IPS DF 6.9 (cell line): Measurements from ENCODE around the gene THAP8.

Experiments
- DNase-seq: peaks from one replicate; pipeline ENCODE4 v3.0.0-alpha.2; 2013; ENCODE audit warnings: low read depth, low spot score
- H3K27ac ChIP-seq: one replicate; pipeline ENCODE4 v1.5.1; 2013; ENCODE audit warnings: low read length, control low read depth
- H3K27me3 ChIP-seq: 2 replicates; pipeline ENCODE4 v1.6.1; 2013; ENCODE audit warnings: mild to moderate bottlenecking, low read length; ENCODE audit not compliant: control insufficient read depth, insufficient read depth
- H3K36me3 ChIP-seq: 2 replicates; pipeline ENCODE4 v1.6.1; 2013; ENCODE audit warnings: low read length; ENCODE audit not compliant: control insufficient read depth, insufficient read depth
- H3K4me1 ChIP-seq: 2 replicates; pipeline ENCODE4 v1.6.1; 2013; ENCODE audit warnings: low read length; ENCODE audit not compliant: control insufficient read depth, insufficient read depth
- H3K4me3 ChIP-seq: 2 replicates; pipeline ENCODE4 v1.5.1; 2013; ENCODE audit warnings: mild to moderate bottlenecking, low read length
- H3K9me3 ChIP-seq: 2 replicates; pipeline ENCODE4 v1.6.1; 2013; ENCODE audit warnings: low read length, inconsistent platforms; ENCODE audit not compliant: control insufficient read depth, insufficient read depth
- WGBS: extraction: QIAGEN DNeasy Blood & Tissue Kit; methylation state at CpG from one replicate; pipeline ENCODE4 v1.1.7; 2013; ENCODE audit warnings: mixed read lengths, missing lambda C conversion rate; ENCODE audit not compliant: insufficient read length, insufficient coverage; 5-methylcytosine and 5-hydroxymethylcytosine counted together

THAP8 gene

DNA sequence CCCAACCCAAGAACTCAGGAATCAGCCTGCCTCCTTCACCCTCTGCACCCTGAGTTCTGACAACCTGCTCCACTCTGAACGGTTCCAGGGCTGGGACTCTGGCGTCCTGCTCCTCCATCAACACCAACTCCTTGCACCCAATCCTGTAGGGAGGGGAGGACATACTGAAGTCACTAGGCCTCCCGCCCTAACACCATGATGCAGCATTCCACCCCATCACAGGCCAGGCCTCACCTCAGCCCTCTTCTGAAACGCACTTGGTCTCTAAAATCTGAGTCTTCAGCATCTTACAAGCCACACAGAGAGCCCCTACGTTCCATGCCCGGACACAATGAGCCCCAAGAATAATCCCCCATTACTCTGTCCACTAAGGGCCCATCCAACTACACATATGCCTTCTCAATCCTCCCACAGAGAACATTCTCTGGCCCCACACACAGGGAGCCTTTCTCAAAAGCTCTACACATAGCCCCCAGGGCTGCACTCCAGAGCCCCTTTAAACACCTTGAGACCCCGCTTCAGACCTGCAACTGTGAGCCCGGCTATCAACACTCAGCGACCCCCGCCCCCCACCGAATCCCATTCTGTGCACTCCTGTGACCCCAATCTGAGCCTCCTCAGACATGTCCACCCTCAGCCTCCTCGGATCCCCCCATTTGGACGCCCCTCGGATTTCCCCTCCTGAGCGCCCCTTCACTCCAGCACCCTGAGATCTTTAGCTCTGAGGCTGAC, 40.6 kb downstream of the THAP8 start:
- H3K4me3 ChIP-seq, result peak overlapping the region; percentile 83; the same call in 1 of the 2 replicates

GRCh38 chr19:36010402-36010801, 43.7 kb downstream of the THAP8 start:
- no peak overlapping the region for H3K27ac ChIP-seq
- H3K4me1 ChIP-seq, result peaks cover 2% of the 10 kb centered on the region; the same call in 1 of the 2 replicates
- no peak for DNase-seq
- H3K4me3 ChIP-seq, result no peak overlapping the region
- H3K9me3 ChIP-seq, result no peaks in the 10 kb centered on the region
- no peaks in the 10 kb centered on the region for H3K27me3 ChIP-seq
- no CpG with 5 or more reads among the region's 11 CpGs for WGBS
- H3K36me3 ChIP-seq, result no peaks in the 10 kb centered on the region

More for the DNA sequence above, 40.6 kb downstream of the THAP8 start:
- Histone ChIP-seq H3K9me3 (no peaks in the 10 kb centered on the region), H3K4me1 (0 out of 2 replicates have a peak, but pooled peaks cover 2% of the 10 kb centered on the region), H3K27ac (no peak overlapping the region), H3K36me3 (0 out of 2 replicates have a peak, but pooled peaks cover 3% of the 10 kb centered on the region), H3K27me3 (no peaks in the 10 kb centered on the region)
- no CpG with 5 or more reads among the region's 15 CpGs for WGBS
- DNase-seq, result no peak

DNA sequence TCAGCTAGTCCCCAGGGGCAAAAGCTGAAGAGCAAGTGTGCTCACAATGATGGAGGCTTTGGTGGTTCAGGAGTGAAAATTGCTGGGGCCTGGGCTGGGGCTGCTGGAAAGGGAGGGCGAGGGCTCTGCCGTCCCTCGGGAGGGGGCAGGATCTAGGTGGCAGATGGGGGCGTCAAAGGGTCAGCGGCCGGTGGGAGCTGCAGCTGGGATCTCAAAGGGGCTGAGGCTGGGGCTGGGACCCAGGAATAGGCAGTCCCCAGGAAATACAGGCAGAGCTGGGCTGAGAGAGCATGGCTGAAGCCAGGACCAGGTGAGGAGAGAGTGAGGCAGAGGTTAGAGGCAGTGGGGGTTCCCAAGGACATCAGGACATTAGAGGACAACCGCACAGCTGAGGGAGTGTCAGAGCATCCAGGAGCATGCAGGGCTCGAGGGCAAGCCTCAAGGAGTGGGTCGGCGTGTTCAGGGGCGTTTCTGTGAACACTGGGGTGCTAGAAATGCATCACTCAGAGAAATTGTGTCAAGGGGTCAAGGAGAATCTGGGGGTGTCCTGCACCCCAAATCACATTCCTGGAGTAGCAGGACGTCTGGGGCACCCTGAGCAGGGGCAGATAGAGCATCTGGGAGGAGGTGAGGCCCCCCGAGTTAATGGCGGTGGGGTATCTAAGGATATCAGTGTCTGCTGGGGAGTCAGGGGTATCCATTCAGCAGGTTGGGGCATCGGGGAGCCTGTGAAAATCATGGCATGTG, 44.3 kb downstream of the THAP8 start:
- Histone ChIP-seq H3K27me3 (no peaks in the 10 kb centered on the region), H3K36me3 (peaks cover 2% of the 10 kb centered on the region; the same call in 1 of the 2 replicates), H3K27ac (no peak overlapping the region), H3K9me3 (no peaks in the 10 kb centered on the region), H3K4me1 (peaks cover 2% of the 10 kb centered on the region; the same call in 1 of the 2 replicates), H3K4me3 (peak overlapping the region; percentile 51; the same call in 1 of the 2 replicates)
- WGBS, result no CpG with 5 or more reads among the region's 15 CpGs
- DNase-seq, result no peak

- H3K27me3 ChIP-seq, result no peaks in the 10 kb centered on the region
- H3K36me3 ChIP-seq, result peaks cover 6% of the 10 kb centered on the region; the same call in 1 of the 2 replicates
- H3K4me3 ChIP-seq, result peak overlapping the region; percentile 51; the same call in 1 of the 2 replicates
- no peak for DNase-seq
- H3K9me3 ChIP-seq, result no peaks in the 10 kb centered on the region
- WGBS, result no CpG with 5 or more reads among the region's 50 CpGs
- H3K4me1 ChIP-seq, result peaks cover 2% of the 10 kb centered on the region; the same call in 1 of the 2 replicates
- H3K27ac ChIP-seq, result no peak overlapping the region
These were observed 44.9 kb downstream of the THAP8 start for GRCh38 chr19:36009220-36009619.

- Histone ChIP-seq H3K27me3 (no peaks in the 10 kb centered on the region), H3K9me3 (no peaks in the 10 kb centered on the region), H3K27ac (no peak within 1 kb of the TSS), H3K4me1 (peaks cover 2% of the 10 kb centered on the region; the same call in 1 of the 2 replicates), H3K4me3 (peak within 1 kb of the TSS; percentile 67; the same call in 1 of the 2 replicates), H3K36me3 (peaks cover 8% of the 10 kb centered on the region; the same call in 1 of the 2 replicates)
- DNase-seq, result no peak
- no CpG with 5 or more reads among the region's 19 CpGs for WGBS
These were observed 45.6 kb downstream of the THAP8 start, which contains the start of gene SYNE4 for GRCh38 chr19:36008336-36008978. SYNE4 (minus strand) TSS chr19:36008813; CDS start chr19:36008681, 132 bp downstream.

DNA sequence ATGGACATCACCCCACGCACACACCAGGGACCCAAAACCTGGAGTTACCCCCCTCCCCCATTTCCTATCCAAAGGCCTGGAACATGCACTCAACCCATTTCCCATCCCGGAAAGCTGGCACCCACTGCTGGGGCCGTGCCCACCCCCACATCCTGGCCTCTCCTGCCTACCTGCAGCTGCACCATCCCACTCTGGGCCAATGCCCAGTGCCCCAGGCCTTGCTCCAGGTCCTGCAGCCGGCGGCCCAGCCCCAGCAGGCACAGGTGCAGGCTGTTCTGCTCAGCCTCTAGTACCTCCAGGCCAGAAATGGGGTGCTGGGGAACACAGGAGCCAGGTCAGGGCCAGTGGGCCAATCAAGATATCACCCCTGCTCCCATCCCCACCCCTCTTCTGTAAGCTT, 47.1 kb downstream of the THAP8 start:
- H3K4me3 ChIP-seq, result no peak overlapping the region
- H3K36me3 ChIP-seq, result peaks cover 8% of the 10 kb centered on the region; the same call in 1 of the 2 replicates
- no CpG with 5 or more reads among the region's 5 CpGs for WGBS

GRCh38 chr19:36003284-36003683, 50.8 kb downstream of the THAP8 start:
- Histone ChIP-seq H3K4me3 (no peak overlapping the region), H3K4me1 (no peaks in the 10 kb centered on the region; the same call in 1 of the 2 replicates), H3K9me3 (no peaks in the 10 kb centered on the region), H3K27ac (no peak overlapping the region), H3K36me3 (peaks cover 8% of the 10 kb centered on the region; the same call in 1 of the 2 replicates), H3K27me3 (no peaks in the 10 kb centered on the region)
- no CpG with 5 or more reads among the region's 4 CpGs for WGBS
- DNase-seq, result no peak

More for the DNA sequence above, 47.1 kb downstream of the THAP8 start:
- DNase-seq, result no peak
- H3K27ac ChIP-seq, result no peak overlapping the region
- H3K9me3 ChIP-seq, result no peaks in the 10 kb centered on the region
- H3K4me1 ChIP-seq, result no peaks in the 10 kb centered on the region; the same call in 1 of the 2 replicates
- H3K27me3 ChIP-seq, result no peaks in the 10 kb centered on the region

DNA sequence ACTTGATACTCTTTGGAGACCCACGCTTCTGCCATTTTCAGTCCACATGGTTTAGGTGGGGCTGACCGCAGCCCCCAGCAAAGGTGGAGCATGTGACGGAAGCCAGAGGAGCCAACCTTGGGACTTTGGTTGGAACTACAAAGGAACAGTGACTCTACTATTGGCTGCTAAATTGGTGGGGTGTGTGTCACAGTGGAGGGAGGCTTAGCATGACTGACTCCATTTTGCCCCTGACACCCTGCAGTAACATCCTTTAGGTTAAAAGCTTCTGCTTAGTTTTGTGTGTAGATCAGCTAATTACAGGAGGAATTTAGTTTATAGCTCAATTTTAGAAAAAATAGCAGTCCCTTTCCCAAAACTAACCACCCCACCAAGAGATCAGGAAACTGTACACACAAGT, 52.5 kb downstream of the THAP8 start:
- no peaks in the 10 kb centered on the region for H3K27me3 ChIP-seq
- no peaks in the 10 kb centered on the region for H3K9me3 ChIP-seq
- no peaks in the 10 kb centered on the region; the same call in 1 of the 2 replicates for H3K4me1 ChIP-seq
- no peak overlapping the region for H3K27ac ChIP-seq
- DNase-seq, result no peak
- H3K4me3 ChIP-seq, result no peak overlapping the region
- no CpG with 5 or more reads among the region's 3 CpGs for WGBS
- H3K36me3 ChIP-seq, result peaks cover 8% of the 10 kb centered on the region; the same call in 1 of the 2 replicates

GRCh38 chr19:35996777-35997176, 57.3 kb downstream of the THAP8 start:
- WGBS, result no CpG with 5 or more reads among the region's 8 CpGs
- H3K27me3 ChIP-seq, result no peaks in the 10 kb centered on the region
- no peaks in the 10 kb centered on the region for H3K9me3 ChIP-seq
- no peaks in the 10 kb centered on the region for H3K4me1 ChIP-seq
- no peak overlapping the region for H3K27ac ChIP-seq
- DNase-seq, result no peak
- no peak overlapping the region for H3K4me3 ChIP-seq
- H3K36me3 ChIP-seq, result no peaks in the 10 kb centered on the region; the same call in 1 of the 2 replicates
